Natural killer cell (primary cell): Measurements from ENCODE around the gene NRF1. TPM values are rescaled to one million over a fixed set of nuclear protein-coding genes. Genes with fewer than 3 reads are reported as not detected.

Experiments
- ATAC-seq, 3 donors: fragments of 150-1000 bp in 2 of 3; fragments of 200-7000 bp in 1 of 3; cut with Tn5 transposase; 1 replicate in 1 of 3; 2 replicates in 2 of 3; pipeline ENCODE4 v1.10.0; 2021; ENCODE audit warnings: mild to moderate bottlenecking in 2 of 3, moderate library complexity in 2 of 3
- DNase-seq, 2 donors: peaks; one replicate each; pipeline versions ENCODE4 v3.0.0 to v3.0.0-alpha.2; 2013 to 2021; ENCODE audit warnings: mixed read lengths in 1 of 2
- H3K27ac ChIP-seq: one replicate; pipeline ENCODE4 v1.5.1; 2013; ENCODE audit warnings: mild to moderate bottlenecking, low read length
- H3K27me3 ChIP-seq: one replicate; pipeline ENCODE4 v1.6.1; 2013; ENCODE audit warnings: low read length; ENCODE audit not compliant: control insufficient read depth, insufficient read depth
- H3K36me3 ChIP-seq: one replicate; pipeline ENCODE4 v1.6.1; 2013; ENCODE audit warnings: low read length; ENCODE audit not compliant: control insufficient read depth, insufficient read depth
- H3K4me1 ChIP-seq: one replicate; pipeline ENCODE4 v1.6.1; 2013; ENCODE audit warnings: low read length; ENCODE audit not compliant: control insufficient read depth, insufficient read depth
- H3K4me3 ChIP-seq: one replicate; pipeline ENCODE4 v1.5.1; 2013; ENCODE audit warnings: low read length
- H3K9me3 ChIP-seq: one replicate; pipeline ENCODE4 v1.6.1; 2013; ENCODE audit warnings: low read length; ENCODE audit not compliant: control insufficient read depth, insufficient read depth
- H3K27ac Mint-ChIP-seq, 2 donors: one replicate each; pipeline ENCODE4 v1.8.0; 2022; ENCODE audit warnings: mild to moderate bottlenecking in 2 of 2, mixed read lengths in 2 of 2, moderate library complexity in 1 of 2
- H3K27me3 Mint-ChIP-seq, 2 donors: one replicate each; pipeline ENCODE4 v1.8.0; 2022; ENCODE audit warnings: low read depth in 2 of 2, mixed read lengths in 2 of 2
- H3K36me3 Mint-ChIP-seq: one replicate; pipeline ENCODE4 v1.8.0; 2022; ENCODE audit warnings: mixed read lengths
- H3K4me1 Mint-ChIP-seq, 2 donors: one replicate each; pipeline ENCODE4 v1.8.0; 2022; ENCODE audit warnings: mixed read lengths in 2 of 2
- H3K4me3 Mint-ChIP-seq: one replicate; pipeline ENCODE4 v1.8.0; 2022; ENCODE audit warnings: mild to moderate bottlenecking, moderate library complexity, mixed read lengths
- H3K9me3 Mint-ChIP-seq, 2 donors: one replicate each; pipeline ENCODE4 v1.8.0; 2022; ENCODE audit warnings: mixed read lengths in 2 of 2
- CTCF ChIP-seq: fragments of 200-600 bp; IDR thresholded peaks from one replicate; pipeline ENCODE4 v1.8.0; 2022; ENCODE audit warnings: antibody characterized with exemption
- WGBS: methylation state at CpG from one replicate; pipeline ENCODE4 v1.1.7; 2013; ENCODE audit warnings: missing lambda C conversion rate; ENCODE audit not compliant: insufficient coverage; 5-methylcytosine and 5-hydroxymethylcytosine counted together
- intact Hi-C: fragments of 100-400 bp; cut with micrococcal nuclease; formaldehyde crosslinking; loops from one replicate; pipeline ENCODE4 v1.14.2; 2022
- total RNA-seq, 4 donors: library from RNA; stranded (reverse); fragments of 120-200 nt in 1 of 4; gene quantifications; one replicate each; pipeline versions ENCODE4 v1.2.3 to v1.2.4, GENCODE V29; 2013 to 2022

Gene NRF1
- total RNA-seq, 3 donors from 2014 or later (not counting 1 experiment from before 2014, with no cell fraction given), result 39.8 to 43.5 (median 40.1) TPM

GRCh38 chr7:129778770-129779601 is 167.5 kb downstream of the NRF1 start:
- Histone ChIP-seq H3K27ac (no peak overlapping the region), H3K4me1 (peaks cover 46% of the 10 kb centered on the region), H3K36me3 (no peaks in the 10 kb centered on the region), H3K27me3 (peaks cover 47% of the 10 kb centered on the region), H3K4me3 (no peak overlapping the region), H3K9me3 (no peaks in the 10 kb centered on the region)
- 3% methylated on average over 84 of the region's 84 CpGs for WGBS
- H3K36me3 Mint-ChIP-seq, result no peaks in the 10 kb centered on the region
- H3K4me3 Mint-ChIP-seq, result peak overlapping the region; percentile 65
- peaks cover 38 to 46% of the 10 kb centered on the region in 2 donors for H3K27me3 Mint-ChIP-seq
- intact Hi-C loops, result no loop called here
- TF ChIP-seq CTCF, result no peak
- DNase-seq (peak in 1 of 2 donors; percentile 21), ATAC-seq (peak in 1 of 3 donors; percentile 2)
- no peak overlapping the region for H3K27ac Mint-ChIP-seq
- no peaks in the 10 kb centered on the region for H3K9me3 Mint-ChIP-seq
- H3K4me1 Mint-ChIP-seq, result peaks cover 21 to 29% of the 10 kb centered on the region in 2 donors

- peaks cover 38 to 50% of the 10 kb centered on the region in 2 donors for H3K27me3 Mint-ChIP-seq
- no peaks in the 10 kb centered on the region for H3K9me3 ChIP-seq
- no peaks in the 10 kb centered on the region for H3K36me3 Mint-ChIP-seq
- H3K4me3 Mint-ChIP-seq, result peak overlapping the region; percentile 17
- intact Hi-C loops, result no loop called here
- H3K27me3 ChIP-seq, result peaks cover 54% of the 10 kb centered on the region
- no peak for TF ChIP-seq CTCF
- H3K36me3 ChIP-seq, result no peaks in the 10 kb centered on the region
- H3K9me3 Mint-ChIP-seq, result no peaks in the 10 kb centered on the region
- under 1% methylated on average over 76 of the region's 76 CpGs for WGBS
- H3K4me1 ChIP-seq, result peaks cover 53% of the 10 kb centered on the region
- no peak overlapping the region for H3K27ac Mint-ChIP-seq
- H3K27ac ChIP-seq, result no peak overlapping the region
- peaks cover 21 to 30% of the 10 kb centered on the region in 2 donors for H3K4me1 Mint-ChIP-seq
- DNase-seq (peak in 1 of 2 donors; percentile 48), ATAC-seq (peak; percentile 42 to 54 (median 51))
- H3K4me3 ChIP-seq, result peak overlapping the region; percentile 8
These were observed 168.2 kb downstream of the NRF1 start for GRCh38 chr7:129779602-129780256.

GRCh38 chr7:129780257-129780973 is 168.9 kb downstream of the NRF1 start:
- DNase-seq (peak in 1 of 2 donors; percentile 69), ATAC-seq (peak; percentile 55 to 68 (median 63))
- peaks cover 61% of the 10 kb centered on the region for H3K27me3 ChIP-seq
- H3K4me3 ChIP-seq, result peak overlapping the region; percentile 24
- H3K9me3 Mint-ChIP-seq, result no peaks in the 10 kb centered on the region
- H3K9me3 ChIP-seq, result no peaks in the 10 kb centered on the region
- H3K4me1 Mint-ChIP-seq, result peaks cover 25 to 37% of the 10 kb centered on the region in 2 donors
- no peak overlapping the region for H3K27ac ChIP-seq
- no peak for TF ChIP-seq CTCF
- no peak overlapping the region for H3K27ac Mint-ChIP-seq
- H3K36me3 Mint-ChIP-seq, result no peaks in the 10 kb centered on the region
- WGBS, result 2% methylated on average over 63 of the region's 64 CpGs
- peak overlapping the region; percentile 75 for H3K4me3 Mint-ChIP-seq
- peaks cover 60% of the 10 kb centered on the region for H3K4me1 ChIP-seq
- H3K27me3 Mint-ChIP-seq, result peaks cover 42 to 55% of the 10 kb centered on the region in 2 donors
- intact Hi-C loops, result no loop called here
- H3K36me3 ChIP-seq, result no peaks in the 10 kb centered on the region
